DND-41 (cell line): ENCODE measurements around the gene VSNL1.

Experiments used
- CTCF ChIP-seq: IDR thresholded peaks from 2 replicates; pipeline ENCODE4 v1.5.1; 2012; ENCODE audit warnings: borderline replicate concordance, low read length, moderate library complexity, mild to moderate bottlenecking; ENCODE audit not compliant: poor library complexity, severe bottlenecking; ENCODE audit errors: extremely low read depth
- EZH2 ChIP-seq: IDR thresholded peaks from 3 replicates; pipeline ENCODE4 v1.6.1; 2012; ENCODE audit warnings: borderline replicate concordance, low read depth, mild to moderate bottlenecking, moderate library complexity, low read length, inconsistent platforms; ENCODE audit not compliant: severe bottlenecking

GRCh38 chr2:17688600-17688999 lies 148.1 kb downstream of the VSNL1 start:
- no peak for TF ChIP-seq CTCF
- TF ChIP-seq EZH2: no peak
